ENCODE measurements around the gene NDRG3.
"Not testable (repeated sequence)": the region's sequence is repeated elsewhere in the genome, so short reads cannot be mapped to it uniquely, and the experiment has no call there.

NDRG3 gene

DNA sequence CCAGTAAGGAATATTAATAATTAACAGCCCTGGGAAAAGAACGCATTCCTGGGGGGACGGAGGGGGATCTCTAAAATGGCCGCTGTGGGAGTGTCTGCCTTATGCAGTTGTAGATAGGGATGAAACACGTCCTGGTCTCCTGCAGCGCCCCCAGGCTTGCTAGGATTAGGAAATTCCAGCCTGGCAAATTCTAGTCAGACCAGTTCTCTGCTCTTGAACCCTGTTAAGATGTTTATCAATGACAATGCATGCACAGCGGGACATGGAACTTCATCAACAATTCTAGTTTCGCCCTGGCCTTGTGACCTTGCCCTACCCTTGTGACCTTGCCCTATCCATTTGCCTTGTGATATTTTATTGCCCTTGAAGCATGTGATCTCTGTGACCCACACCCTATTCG, 50.4 kb downstream of the NDRG3 start:
- H3K9ac ChIP-seq (ENCODE audit: low read depth, low read length); H3K9me3 ChIP-seq (ENCODE audit: control insufficient read depth, insufficient read depth, low read length); H3K4me1 ChIP-seq (ENCODE audit: insufficient read depth, low read length); H3K36me3 ChIP-seq (ENCODE audit: insufficient read depth, low read length): not testable (repeated sequence)

DNA sequence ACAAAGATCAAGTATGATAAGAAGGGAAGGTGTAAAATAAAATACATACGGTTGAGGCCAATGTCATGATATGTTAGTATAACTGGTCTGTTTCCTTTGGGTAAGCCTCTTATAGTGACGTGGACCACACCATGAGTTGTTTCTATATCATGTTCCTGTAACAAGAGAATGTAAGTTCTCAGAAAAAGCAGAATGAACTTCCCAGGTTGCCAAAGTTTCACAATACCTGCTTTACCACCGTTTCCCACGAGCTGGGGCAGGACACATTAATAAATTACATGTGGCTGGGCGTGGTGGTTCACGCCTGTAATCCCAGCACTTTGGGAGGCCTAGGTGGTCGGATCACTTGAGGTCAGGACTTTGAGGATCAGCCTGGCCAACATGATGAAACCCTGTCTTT, 57.3 kb downstream of the NDRG3 start:
- Histone ChIP-seq H3K9ac (ENCODE audit: low read depth, low read length) (no peak overlapping the region), H3K4me1 (ENCODE audit: insufficient read depth, low read length) (no peaks in the 10 kb centered on the region), H3K9me3 (ENCODE audit: control insufficient read depth, insufficient read depth, low read length) (no peaks in the 10 kb centered on the region), H3K36me3 (ENCODE audit: insufficient read depth, low read length) (no peaks in the 10 kb centered on the region)

DNA sequence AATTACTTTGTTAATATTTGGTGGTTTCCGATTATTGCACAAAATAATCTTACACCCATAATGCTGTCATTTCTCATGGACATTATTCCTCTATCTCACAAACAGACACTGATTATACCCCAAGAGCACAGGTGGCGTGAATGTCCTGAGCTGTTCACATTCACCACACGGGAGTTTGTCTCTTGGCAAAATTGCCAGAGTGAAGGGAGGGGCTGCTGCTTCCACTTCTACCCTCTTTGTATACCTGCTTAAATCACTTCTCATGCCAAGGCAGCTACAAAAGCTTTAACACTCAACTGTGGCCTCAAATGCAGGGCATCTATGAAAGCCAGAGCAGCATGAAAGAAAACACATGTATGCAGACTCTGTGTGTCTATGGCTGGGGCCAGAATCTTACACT, 58.0 kb downstream of the NDRG3 start:
- H3K36me3 ChIP-seq (ENCODE audit: insufficient read depth, low read length): no peaks in the 10 kb centered on the region
- no peaks in the 10 kb centered on the region for H3K4me1 ChIP-seq (ENCODE audit: insufficient read depth, low read length)
- H3K9me3 ChIP-seq (ENCODE audit: control insufficient read depth, insufficient read depth, low read length): no peaks in the 10 kb centered on the region
- H3K9ac ChIP-seq (ENCODE audit: low read depth, low read length): no peak overlapping the region

DNA sequence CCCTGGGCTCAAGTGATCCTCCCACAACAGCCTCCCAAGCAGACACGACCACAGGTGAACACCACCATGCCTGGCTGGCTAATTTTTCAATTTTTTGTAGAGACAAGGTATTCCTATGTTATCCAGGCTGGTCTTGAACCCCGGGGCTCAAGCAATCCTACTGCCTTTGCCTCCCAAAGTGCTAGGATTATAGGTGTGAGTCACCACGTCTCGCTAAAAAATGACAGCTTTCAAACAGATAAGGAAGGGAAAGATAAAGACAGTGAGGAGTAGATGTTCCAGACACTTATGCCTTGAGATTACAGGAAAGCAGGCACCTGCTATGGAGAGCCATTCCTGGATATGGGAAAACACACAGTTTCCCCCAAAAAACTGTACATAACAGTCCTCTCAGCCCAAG, 58.9 kb downstream of the NDRG3 start:
- no peaks in the 10 kb centered on the region for H3K4me1 ChIP-seq (ENCODE audit: insufficient read depth, low read length)
- no peak overlapping the region for H3K9ac ChIP-seq (ENCODE audit: low read depth, low read length)
- no peaks in the 10 kb centered on the region for H3K9me3 ChIP-seq (ENCODE audit: control insufficient read depth, insufficient read depth, low read length)
- H3K36me3 ChIP-seq (ENCODE audit: insufficient read depth, low read length): no peaks in the 10 kb centered on the region

DNA sequence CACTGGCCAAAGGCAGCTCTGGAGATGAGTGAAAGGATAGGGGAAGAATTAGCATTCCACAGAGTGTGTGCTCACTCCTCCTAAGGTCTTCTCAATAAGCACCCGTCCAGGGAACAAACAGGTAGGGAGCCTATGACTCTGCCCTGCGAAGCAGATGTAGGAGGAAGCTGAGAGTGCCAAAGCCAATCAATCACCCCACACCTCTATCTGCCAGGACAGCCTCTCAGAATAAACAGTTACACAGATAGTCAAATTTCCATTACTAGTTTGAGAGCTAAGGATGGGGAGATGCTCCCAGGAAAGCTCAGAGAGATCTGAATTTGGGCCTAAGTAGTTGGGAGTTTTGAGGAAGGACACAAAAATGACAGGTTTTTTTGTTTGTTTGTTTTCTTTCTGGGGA, 59.4 kb downstream of the NDRG3 start:
- Histone ChIP-seq H3K9me3 (ENCODE audit: control insufficient read depth, insufficient read depth, low read length) (no peaks in the 10 kb centered on the region), H3K9ac (ENCODE audit: low read depth, low read length) (no peak overlapping the region), H3K36me3 (ENCODE audit: insufficient read depth, low read length) (no peaks in the 10 kb centered on the region), H3K4me1 (ENCODE audit: insufficient read depth, low read length) (no peaks in the 10 kb centered on the region)

DNA sequence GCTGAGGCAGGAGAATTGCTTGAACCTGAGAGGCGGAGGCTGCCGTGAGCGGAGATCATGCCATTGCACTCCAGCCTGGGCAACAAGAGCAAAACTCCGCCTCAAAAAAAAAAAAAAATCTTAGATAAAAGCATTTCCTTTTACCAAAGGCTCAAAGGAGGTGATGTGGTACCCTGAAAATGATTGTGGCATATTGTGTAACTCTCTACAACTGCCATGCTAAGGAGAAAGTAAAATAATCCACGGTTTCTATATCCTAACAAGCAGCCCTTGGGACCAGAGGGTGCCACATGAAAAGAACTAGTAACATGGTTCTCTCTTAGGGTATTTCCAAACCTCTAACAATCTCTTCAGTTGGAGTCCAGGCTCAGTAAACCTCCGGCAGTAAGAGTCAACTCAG, 61.1 kb downstream of the NDRG3 start:
- H3K9me3 ChIP-seq (ENCODE audit: control insufficient read depth, insufficient read depth, low read length): no peaks in the 10 kb centered on the region
- no peaks in the 10 kb centered on the region for H3K36me3 ChIP-seq (ENCODE audit: insufficient read depth, low read length)
- H3K4me1 ChIP-seq (ENCODE audit: insufficient read depth, low read length): no peaks in the 10 kb centered on the region
- no peak overlapping the region for H3K9ac ChIP-seq (ENCODE audit: low read depth, low read length)

DNA sequence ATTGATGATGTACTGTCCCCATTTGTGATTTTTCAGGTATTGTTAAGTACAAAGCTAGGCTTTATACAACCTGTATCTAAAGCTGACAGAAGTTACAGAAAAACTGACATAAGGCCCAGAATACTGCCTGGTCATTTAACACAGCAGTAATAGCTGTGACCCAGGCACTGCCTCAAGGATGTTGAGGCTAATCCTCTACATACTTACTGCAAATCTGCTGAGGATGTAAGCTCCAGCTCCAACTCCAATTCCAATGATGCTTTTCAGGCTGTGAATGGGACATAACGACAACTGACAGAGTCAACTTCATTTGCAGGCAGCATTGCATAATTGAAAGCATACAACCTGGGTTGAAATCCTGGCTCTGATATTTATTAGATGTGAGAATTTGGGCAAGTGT, 63.6 kb downstream of the NDRG3 start:
- Histone ChIP-seq H3K36me3 (ENCODE audit: insufficient read depth, low read length) (no peaks in the 10 kb centered on the region), H3K9ac (ENCODE audit: low read depth, low read length) (no peak overlapping the region), H3K9me3 (ENCODE audit: control insufficient read depth, insufficient read depth, low read length) (no peaks in the 10 kb centered on the region; the same call in 1 of the 2 replicates), H3K4me1 (ENCODE audit: insufficient read depth, low read length) (no peaks in the 10 kb centered on the region)

DNA sequence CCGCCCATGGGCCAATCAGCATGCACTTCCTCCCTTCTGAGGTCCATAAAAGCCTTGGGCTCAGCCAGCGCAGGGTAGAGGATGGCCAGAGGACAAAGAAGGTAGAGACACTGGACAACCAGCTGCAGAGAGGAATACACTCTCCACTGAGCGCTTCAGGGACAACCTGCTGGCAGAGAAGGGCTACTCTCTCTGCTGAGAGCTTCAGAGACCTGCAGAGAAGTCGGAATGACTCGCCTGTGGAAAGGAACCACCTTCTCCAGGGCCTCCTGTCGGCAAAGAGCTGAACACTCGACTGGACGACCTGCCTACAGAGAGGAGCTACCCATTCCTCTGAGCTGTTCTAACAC, 68.5 kb downstream of the NDRG3 start:
- H3K4me1 ChIP-seq (ENCODE audit: insufficient read depth, low read length): no peaks in the 10 kb centered on the region
- H3K9ac ChIP-seq (ENCODE audit: low read depth, low read length): peak overlapping the region; percentile 32
- no peaks in the 10 kb centered on the region; the same call in 1 of the 2 replicates for H3K9me3 ChIP-seq (ENCODE audit: control insufficient read depth, insufficient read depth, low read length)
- no peaks in the 10 kb centered on the region for H3K36me3 ChIP-seq (ENCODE audit: insufficient read depth, low read length)

DNA sequence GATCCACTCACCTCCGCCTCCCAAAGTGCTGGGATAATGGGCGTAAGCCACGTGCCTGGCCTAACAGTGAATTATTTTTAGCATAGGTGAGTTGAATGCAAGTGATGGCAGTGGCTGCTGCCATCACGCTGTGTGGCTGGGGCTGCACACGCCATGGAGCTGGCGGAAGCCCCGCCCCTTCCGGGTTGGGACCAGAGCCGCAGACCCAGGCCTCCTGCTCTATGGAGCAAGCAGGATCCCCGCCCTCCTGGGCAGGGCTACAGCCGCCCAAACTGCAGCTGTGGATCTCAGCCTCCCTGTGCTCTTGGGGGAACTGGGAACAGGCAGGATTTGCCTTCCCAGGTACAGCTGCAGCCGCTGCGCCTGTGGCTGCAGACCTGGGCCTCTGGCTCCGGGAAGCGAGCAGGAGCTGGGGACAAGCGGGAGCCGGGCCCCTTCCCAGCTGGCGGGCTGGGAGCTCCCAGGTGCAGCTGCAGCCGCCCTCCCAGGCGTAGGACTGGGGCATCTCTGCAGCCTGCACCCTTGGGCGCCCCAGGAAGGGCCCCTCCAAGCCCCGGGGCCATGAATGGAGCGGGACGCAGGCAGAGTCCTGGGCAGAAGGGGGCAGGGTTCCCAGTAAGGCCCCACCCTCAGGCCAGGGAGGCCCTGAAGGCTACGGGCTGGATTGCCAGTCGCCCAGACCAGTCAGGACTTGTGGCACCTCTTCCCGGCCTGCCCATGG, 69.0 kb downstream of the NDRG3 start:
- Histone ChIP-seq H3K36me3 (ENCODE audit: insufficient read depth, low read length) (no peaks in the 10 kb centered on the region), H3K4me1 (ENCODE audit: insufficient read depth, low read length) (no peaks in the 10 kb centered on the region), H3K9me3 (ENCODE audit: control insufficient read depth, insufficient read depth, low read length) (no peaks in the 10 kb centered on the region; the same call in 1 of the 2 replicates), H3K9ac (ENCODE audit: low read depth, low read length) (peak overlapping the region; percentile 78)

DNA sequence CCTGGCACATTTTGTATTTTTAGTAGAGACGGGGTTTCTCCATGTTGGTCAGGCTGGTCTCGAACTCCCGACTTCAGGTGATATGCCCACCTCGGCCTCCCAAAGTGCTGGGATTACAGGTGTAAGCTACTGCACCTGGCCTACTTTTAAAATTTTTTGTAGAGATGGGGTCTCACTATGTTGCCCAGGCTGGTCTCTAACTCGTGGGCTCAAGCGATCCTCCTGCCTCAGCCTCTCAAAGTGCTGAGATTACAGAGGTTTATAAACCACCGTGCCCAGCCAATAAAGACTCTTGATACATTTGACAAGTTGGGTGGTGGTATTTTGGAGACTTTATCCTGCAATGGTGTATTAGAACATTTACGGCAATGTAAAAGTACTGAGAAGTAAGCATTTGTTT, 70.3 kb downstream of the NDRG3 start:
- H3K9me3 ChIP-seq (ENCODE audit: control insufficient read depth, insufficient read depth, low read length); H3K4me1 ChIP-seq (ENCODE audit: insufficient read depth, low read length); H3K9ac ChIP-seq (ENCODE audit: low read depth, low read length); H3K36me3 ChIP-seq (ENCODE audit: insufficient read depth, low read length): not testable (repeated sequence)

DNA sequence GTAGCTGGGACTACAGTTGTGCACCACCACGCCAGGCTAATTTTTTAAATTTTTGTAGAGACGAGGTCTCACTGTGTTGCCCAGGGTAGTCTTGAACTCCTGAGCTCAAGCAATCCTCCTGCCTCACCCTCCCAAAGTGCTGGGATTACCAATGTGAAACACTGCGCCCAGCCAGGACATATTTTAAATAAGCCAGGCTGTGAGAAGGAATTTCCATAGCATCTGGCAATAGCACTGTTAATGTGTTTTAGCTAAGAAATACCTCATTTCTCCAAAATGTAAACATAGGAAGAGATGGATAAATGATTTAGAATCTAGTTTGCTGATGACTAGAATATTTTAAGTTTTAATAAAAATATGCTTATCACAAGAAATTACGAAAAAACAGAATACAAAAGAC, 72.9 kb downstream of the NDRG3 start:
- Histone ChIP-seq H3K9ac (ENCODE audit: low read depth, low read length) (no peak overlapping the region), H3K36me3 (ENCODE audit: insufficient read depth, low read length) (no peaks in the 10 kb centered on the region)

DNA sequence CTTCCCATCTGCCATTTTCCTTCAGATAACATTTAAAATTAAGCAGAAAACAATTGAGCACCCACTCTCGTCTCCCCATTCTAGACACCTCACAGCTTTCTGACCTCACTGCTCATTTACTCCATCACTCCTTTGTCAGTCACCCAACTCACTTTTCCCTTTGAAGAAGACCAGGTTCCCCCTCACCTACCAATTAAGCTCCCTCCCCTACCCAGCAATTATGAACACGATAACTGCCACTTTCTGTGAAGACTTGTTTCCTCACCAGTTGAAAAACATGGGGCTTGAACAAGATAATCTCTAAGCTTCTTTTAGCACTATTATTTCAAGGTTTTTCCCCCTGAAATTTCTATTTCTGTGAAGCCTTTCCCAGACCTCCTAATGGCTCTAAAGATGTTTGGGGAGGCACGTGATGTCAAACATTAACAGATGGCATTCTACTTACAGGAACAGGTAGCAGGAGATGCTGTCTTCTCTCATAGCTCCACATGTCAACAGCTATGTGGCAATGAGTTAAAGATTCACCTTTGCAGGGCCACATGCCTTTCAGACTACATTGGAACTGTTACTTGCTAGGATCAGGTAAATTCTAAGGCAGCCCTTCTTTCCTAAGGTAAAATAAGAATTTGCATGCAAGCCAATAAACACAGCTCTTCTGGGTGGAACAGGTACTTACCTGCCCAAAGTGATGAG, 75.1 kb downstream of the NDRG3 start:
- Histone ChIP-seq H3K36me3 (ENCODE audit: insufficient read depth, low read length) (no peaks in the 10 kb centered on the region; the same call in 1 of the 2 replicates), H3K9me3 (ENCODE audit: control insufficient read depth, insufficient read depth, low read length) (no peaks in the 10 kb centered on the region), H3K4me1 (ENCODE audit: insufficient read depth, low read length) (no peaks in the 10 kb centered on the region), H3K9ac (ENCODE audit: low read depth, low read length) (no peak overlapping the region)

More for the DNA sequence above, 72.9 kb downstream of the NDRG3 start:
- Histone ChIP-seq H3K4me1 (ENCODE audit: insufficient read depth, low read length) (no peaks in the 10 kb centered on the region), H3K9me3 (ENCODE audit: control insufficient read depth, insufficient read depth, low read length) (no peaks in the 10 kb centered on the region)

DNA sequence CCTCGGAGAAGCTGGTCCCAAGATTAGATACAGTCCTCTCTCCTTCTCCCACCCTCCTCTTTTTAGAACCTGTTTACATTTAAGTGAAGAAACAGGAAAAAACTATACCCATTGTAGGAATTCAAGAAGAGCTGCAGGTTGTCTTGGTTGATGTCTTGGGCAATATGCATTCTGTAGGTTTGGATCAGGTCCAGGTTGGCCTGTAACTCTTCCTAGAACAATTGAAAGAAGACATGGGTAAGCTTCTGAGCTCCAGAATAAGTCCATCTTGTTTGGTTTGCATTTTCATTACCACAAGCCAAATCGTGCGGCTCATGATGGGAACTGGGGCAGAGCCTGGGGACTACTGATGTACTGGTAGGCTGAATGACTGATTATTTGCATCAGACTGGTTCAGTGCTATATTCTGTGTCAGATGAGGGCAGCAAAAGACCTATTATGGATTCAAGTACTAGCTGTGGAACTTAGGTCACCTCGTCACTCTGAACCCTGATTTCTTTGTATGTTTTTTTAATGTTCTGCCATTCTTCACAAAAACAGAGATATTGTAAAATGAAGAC, 79.6 kb downstream of the NDRG3 start:
- H3K36me3 ChIP-seq (ENCODE audit: insufficient read depth, low read length): no peaks in the 10 kb centered on the region; the same call in 1 of the 2 replicates
- H3K9ac ChIP-seq (ENCODE audit: low read depth, low read length): no peak overlapping the region
- H3K4me1 ChIP-seq (ENCODE audit: insufficient read depth, low read length): no peaks in the 10 kb centered on the region
- no peaks in the 10 kb centered on the region for H3K9me3 ChIP-seq (ENCODE audit: control insufficient read depth, insufficient read depth, low read length)

DNA sequence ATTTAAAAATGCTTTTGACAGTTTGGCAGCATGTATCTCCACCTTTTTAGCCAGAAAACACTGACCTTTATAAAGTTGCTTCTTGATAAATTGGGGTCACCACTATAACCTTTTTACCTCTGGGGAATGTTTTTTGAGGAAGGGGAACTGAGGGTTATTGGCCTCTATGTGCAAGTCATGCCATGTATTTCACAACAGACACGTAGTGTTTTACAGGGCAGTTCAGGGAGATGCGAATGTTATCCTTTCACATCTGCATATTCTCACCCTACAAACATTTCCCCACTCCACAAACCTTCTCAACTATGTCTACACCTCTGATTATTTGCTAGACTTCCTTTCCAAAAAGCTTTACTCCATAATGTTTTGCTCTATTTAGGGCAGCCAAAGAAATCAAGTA, 82.9 kb downstream of the NDRG3 start:
- H3K9me3 ChIP-seq (ENCODE audit: control insufficient read depth, insufficient read depth, low read length): no peaks in the 10 kb centered on the region
- H3K4me1 ChIP-seq (ENCODE audit: insufficient read depth, low read length): 0 out of 2 replicates have a peak, but pooled peaks cover 4% of the 10 kb centered on the region
- H3K36me3 ChIP-seq (ENCODE audit: insufficient read depth, low read length): no peaks in the 10 kb centered on the region; the same call in 1 of the 2 replicates
- H3K9ac ChIP-seq (ENCODE audit: low read depth, low read length): no peak overlapping the region

DNA sequence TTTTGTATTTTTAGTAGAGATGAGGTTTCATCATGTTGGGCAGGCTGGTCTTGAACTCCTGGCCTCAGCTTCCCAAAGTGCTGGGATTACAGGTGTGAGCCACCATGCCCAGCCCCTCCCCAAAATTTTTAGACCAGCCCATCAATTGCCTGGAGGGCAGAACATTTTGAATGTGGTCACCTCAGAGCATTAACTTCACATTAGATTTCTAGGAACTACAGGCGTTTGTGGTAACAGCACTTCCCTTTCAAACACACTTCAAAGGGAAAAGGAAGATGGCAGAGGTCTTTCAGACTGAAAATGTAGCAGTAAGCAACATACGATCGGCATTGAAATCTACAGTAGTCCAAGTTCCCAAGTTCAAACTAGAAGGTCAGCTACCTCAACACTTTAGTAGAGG, 87.6 kb downstream of the NDRG3 start:
- Histone ChIP-seq H3K36me3 (ENCODE audit: insufficient read depth, low read length) (peaks cover 3% of the 10 kb centered on the region; the same call in 1 of the 2 replicates), H3K9ac (ENCODE audit: low read depth, low read length) (no peak overlapping the region), H3K4me1 (ENCODE audit: insufficient read depth, low read length) (0 out of 2 replicates have a peak, but pooled peaks cover 4% of the 10 kb centered on the region), H3K9me3 (ENCODE audit: control insufficient read depth, insufficient read depth, low read length) (no peaks in the 10 kb centered on the region)
